LoVo (cell line): Measurements from ENCODE around the gene STMN1.

Experiments
- DNase-seq: peaks from one replicate; pipeline ENCODE4 v3.0.0-alpha.2; 2016; ENCODE audit warnings: low spot score

STMN1 gene

GRCh38 chr1:25869909-25870606, 36.2 kb downstream of the STMN1 start:
- DNase-seq: no peak

DNA sequence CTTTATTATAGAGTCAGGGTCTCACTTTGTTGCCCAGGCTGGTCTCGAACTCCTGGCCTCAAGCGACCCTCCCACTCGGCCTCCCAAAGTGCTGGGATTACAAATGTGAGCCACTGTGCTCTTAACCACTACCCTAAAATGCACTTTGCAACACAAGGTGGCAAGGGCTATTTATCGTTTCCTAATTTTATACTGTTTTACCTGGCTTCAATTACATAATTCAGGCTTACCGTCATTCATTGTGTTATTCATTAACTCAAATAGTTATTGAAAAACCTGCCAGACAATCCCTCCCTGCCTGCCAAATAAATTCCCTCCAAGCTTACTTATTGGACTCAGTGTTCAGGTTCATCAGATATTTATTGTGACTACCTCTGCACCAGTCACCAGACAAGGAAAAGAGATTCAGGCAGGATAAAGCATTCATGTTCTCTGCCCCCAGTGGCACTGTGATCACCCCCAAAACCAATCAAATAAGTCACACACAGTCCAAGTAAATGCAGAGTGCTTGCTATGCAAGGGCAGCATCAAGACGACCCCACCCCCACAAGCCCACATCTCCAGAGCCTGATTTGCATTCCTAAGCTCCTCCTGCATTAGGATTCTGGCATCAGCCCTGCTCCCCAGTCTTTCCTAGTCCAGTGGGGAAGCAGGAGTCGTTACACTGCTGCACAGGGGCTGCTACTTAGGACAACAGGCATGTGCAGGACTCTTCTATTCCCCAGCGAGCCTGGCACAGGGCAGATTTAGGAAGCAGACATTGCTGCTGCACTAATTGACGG, 38.8 kb downstream of the STMN1 start:
- no peak for DNase-seq

GRCh38 chr1:25866288-25866687, 39.9 kb downstream of the STMN1 start:
- DNase-seq: no peak

DNA sequence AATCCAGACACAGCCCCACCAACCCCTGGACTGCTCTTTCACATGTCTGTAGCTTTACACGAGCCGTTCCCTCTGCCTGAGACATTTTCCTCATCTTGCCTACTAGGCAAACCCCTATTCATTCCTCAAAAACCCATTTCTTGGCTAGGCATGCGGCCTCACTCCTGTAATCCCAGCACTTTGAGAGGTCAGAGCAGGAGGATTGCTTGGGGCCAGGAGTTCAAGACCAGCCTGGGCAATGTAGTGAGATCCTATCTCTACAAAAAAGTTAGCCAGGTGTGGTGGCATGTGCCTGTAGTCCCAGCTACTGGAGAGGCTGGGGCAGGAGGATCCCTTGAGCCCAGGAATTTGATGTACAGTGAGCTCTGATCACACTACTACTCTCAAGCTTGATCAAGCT, 41.8 kb downstream of the STMN1 start:
- no peak for DNase-seq

DNA sequence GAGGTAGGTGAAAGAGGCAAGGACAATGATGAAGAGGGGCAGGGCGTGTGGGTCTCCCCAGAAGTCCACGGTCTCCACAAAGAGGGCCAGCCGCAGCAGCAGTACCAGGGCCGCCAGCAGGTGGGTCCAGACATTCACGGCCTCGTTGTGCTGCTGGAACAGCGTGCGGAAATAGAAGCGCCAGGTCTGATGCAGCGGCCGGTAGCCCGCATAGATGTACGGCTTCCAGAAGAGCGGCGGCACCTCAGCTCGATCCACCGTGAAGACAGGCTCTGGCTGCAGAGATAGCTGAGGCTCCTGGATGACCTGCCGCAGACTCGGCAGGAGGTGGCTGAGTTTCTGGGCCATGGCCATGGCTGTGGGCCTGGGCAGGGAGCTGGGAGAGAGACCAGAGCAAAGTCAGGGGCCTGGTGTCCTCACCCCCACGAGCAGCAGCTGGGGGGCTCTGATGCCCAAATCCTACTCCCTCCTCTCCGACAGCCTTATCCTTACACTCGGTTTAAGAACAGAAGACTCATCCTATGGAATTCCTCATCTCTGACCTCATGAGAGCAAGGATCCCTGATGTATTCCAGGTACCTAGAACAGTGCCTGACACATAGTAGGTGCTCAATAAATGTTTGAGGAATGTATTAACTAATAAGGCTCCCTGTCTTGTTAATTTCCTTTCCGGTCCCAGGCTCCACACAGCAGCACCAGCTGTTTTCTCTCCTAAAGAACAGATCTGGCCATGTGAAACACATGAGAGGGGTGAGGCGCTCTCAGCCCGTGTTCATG, 42.5 kb downstream of the STMN1 start:
- DNase-seq: no peak

DNA sequence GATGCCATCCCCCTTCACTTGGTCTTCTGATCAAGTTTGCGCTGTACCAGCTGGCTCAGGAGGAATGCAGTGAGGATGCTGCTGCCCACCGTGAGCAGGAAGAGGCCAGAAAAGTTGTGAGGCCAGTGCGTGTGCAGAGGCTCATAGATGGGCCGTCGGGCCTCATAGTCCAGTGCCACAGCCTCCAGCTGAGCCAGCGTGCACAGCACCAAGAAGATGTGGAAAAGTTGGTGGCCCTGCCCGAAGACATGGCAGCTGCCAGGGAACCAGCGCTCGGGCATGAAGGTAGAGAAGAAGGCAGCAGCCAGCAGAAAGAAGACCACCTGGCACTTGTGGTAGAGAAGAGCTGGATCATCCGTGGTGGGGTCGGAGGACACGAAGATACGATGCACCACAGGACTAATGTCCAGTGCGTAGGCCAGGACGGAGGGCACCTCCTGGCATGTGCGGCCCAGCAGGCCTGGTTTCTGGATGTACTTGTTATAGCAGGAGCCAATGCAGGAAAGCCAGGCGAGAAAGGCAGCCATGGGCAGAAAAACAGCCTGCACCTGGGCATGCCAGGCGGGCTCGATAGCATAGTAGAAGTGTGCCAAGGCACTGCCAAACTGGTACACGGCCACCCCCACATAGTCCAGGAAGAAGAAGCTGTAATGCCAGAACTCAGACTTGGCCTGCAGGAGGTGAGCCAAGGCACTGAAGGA, 43.3 kb downstream of the STMN1 start:
- DNase-seq: no peak

DNA sequence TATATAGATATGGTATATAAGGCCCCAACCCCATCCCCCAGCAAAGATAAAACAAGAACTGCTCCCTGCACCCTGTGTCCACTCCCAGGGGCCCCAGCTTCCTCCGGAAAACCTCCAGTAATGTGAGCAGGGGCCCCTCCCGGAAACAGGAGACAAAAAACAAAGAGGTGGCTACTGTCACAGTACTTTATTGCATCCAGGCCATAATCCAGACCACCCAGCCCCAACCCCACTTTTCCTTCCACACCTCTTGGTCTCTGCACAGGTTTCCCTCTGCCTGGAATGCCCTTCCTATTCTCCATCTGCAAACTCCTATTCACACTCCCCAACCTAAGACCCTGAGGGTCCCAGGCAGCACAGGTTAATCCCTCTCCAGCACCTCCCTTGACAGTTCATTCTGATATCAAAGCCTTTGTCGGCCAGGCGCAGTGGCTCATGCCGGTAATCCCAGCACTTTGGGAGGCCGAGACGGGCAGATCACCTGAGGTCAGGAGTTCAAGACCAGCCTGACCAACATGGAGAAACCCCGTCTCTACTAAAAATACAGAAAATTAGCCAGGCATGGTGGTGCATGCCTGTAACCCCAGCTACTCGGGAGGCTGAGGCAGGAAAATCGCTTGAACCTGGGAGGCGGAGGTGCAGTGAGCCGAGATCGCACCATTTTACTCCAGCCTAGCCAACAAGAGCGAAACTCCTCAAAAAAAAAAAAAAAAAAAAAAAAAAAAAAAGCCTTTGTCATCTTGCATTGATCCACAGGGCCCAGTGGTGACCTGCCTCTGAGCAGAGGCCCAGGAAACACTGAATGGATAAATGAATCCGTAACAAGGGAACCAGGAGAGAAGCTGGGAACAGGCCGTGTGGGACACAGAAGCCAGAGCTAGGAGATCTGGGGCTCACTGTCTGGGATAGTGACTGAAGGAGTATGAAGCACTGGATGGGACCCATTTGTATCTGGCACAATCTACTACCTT, 44.6 kb downstream of the STMN1 start:
- no peak for DNase-seq

- peak; percentile 93 for DNase-seq
Measured at GRCh38 chr1:25858906-25859789, 47.1 kb downstream of the STMN1 start, which contains the start of gene AUNIP. Gene AUNIP, minus strand, starts transcription at chr1:25859457. Its CDS starts 100 bp downstream, at chr1:25859357.

GRCh38 chr1:25858494-25858893, 47.7 kb downstream of the STMN1 start:
- DNase-seq: peak; percentile 28

- no peak for DNase-seq
Measured at GRCh38 chr1:25856856-25857255, 49.4 kb downstream of the STMN1 start.

- no peak for DNase-seq
Measured at GRCh38 chr1:25854554-25854953, 51.7 kb downstream of the STMN1 start.
